ENCODE measurements around the gene CEACAM3. TPM values are rescaled to one million over a fixed set of nuclear protein-coding genes. Genes with fewer than 3 reads are reported as not detected.

The CEACAM3 gene
- polyA plus RNA-seq, 2 of the 4 experiments (the other 2 are of a cell fraction): not detected

DNA sequence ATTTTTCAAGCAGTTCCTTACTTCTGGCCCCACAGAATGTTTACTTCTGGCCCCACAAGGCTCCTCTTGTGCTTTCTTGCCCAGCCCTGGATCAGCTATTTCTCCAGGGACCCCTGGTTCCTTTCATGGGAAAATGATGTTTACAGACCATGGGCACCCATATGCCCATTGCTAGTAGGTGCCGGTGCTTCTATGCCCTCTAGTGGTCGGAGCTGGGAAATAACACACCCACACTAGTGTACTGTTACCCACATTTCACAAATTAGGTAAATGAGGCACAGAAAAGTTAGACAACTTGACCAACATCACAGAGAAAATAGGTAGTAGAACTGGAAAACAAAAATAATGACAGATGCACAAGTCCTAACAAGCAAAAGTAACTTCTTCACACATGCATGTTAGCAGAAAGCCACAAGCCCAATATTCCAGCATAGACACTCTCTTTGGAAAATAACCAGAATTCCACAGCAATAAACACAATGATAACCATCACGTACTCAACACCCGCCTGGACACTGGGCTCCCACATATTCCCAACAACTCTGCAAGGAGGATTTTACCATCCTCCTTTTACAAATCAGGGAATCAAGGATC, 42.4 kb upstream of the CEACAM3 start (continued):
- TF ChIP-seq ZNF302 (CRISPR knock-in tag; IDR thresholded peaks at IDR 0.05): no peak
- no peak for TF ChIP-seq POLR2A (IDR thresholded peaks at IDR 0.05; ENCODE audit: low read length)
- TF ChIP-seq FOSL2 (IDR thresholded peaks at IDR 0.05): no peak
- no peak for TF ChIP-seq FOSL2 (CRISPR knock-in tag; IDR thresholded peaks at IDR 0.05)
- TF ChIP-seq HOXB13 (CRISPR knock-in tag; IDR thresholded peaks at IDR 0.05; ENCODE audit: low read depth): no peak
- TF ChIP-seq MYC (IDR thresholded peaks at IDR 0.05; ENCODE audit: borderline replicate concordance, low read length): no peak
- TF ChIP-seq TFCP2L1 (CRISPR knock-in tag; IDR thresholded peaks at IDR 0.05): no peak
- TF ChIP-seq BHLHE40 (IDR thresholded peaks at IDR 0.05; ENCODE audit: low read depth, low read length): no peak
- TF ChIP-seq POLR2AphosphoS2 (conservative IDR thresholded peaks at IDR 0.05; ENCODE audit: low read length): no peak
- no peak for TF ChIP-seq ZFP36 (IDR thresholded peaks at IDR 0.05; ENCODE audit: borderline replicate concordance, partially characterized antibody)
- no peak for TF ChIP-seq ZSCAN20 (CRISPR knock-in tag; IDR thresholded peaks at IDR 0.05)
- TF ChIP-seq GATA3 (IDR thresholded peaks at IDR 0.05; ENCODE audit: borderline replicate concordance): no peak
- TF ChIP-seq EHMT2 (IDR thresholded peaks at IDR 0.05; ENCODE audit: low read depth): 0 out of 2 replicates have a peak, but pooled peaks have one; percentile 9
- no peak for TF ChIP-seq TP53 (CRISPR knock-in tag; IDR thresholded peaks at IDR 0.05)
- TF ChIP-seq RCOR1 (IDR thresholded peaks at IDR 0.05; ENCODE audit: low read depth, low read length): no peak

DNA sequence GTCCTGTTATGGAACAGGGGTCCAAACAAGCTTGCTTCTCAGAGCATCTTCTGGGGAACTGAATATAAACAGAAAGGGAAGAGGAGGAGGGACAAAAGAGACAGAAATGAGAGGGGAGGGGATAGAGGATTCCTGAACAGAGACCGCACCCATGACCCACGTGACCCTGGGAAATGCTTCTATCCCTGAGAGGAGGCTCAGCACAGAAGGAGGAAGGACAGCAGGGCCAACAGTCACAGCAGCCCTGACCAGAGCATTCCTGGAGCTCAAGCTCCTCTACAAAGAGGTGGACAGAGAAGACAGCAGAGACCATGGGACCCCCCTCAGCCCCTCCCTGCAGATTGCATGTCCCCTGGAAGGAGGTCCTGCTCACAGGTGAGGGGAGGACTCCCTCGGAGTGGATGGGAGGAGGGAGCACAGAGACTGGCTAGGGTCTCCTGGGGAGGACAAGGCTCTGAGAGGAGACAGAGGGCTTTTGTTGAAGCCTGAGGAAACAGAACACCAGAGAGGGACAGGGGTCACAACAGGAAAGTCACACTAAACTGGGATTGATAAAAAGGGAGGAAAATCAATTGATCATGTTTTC, 41.0 kb upstream of the CEACAM3 start, which contains the start of gene CEACAM6:
TSS of gene CEACAM6 (plus strand) at position 203 of the 586 bp plus-strand sequence. CDS start at position 312, 109 bp downstream.
- no peaks in the 10 kb centered on the region for H3K9me3 ChIP-seq
- H3K4me3 ChIP-seq: no peak within 1 kb of the TSS
- 3% methylated on average over 3 of the region's 3 CpGs for WGBS (ENCODE audit: missing lambda C conversion rate)
- TF ChIP-seq ZFP36 (IDR thresholded peaks at IDR 0.05; ENCODE audit: borderline replicate concordance, partially characterized antibody) (no peak), USF2 (IDR thresholded peaks at IDR 0.05) (peak; percentile 62), NR3C1 (IDR thresholded peaks at IDR 0.05) (no peak), ESRRA (IDR thresholded peaks at IDR 0.05; ENCODE audit: borderline replicate concordance, low read length) (no peak)
- H3K4me1 ChIP-seq: no peaks in the 10 kb centered on the region
- no peak within 1 kb of the TSS for H3K4me2 ChIP-seq
- POLR2A ChIA-PET: no interaction called here
- DNase-seq (ENCODE audit: low read depth in 1 of 2, low spot score in 1 of 2) (peak in 1 of 2 experiments; percentile 47), ATAC-seq (no peak), FAIRE-seq (no peak)
- H3K27ac ChIP-seq: no peak within 1 kb of the TSS
- CTCF ChIA-PET: interaction anchor here (1.1 to 16.6 kb wide), 16 partner anchors 10 to 138 kb away, joined by 3 to 474 read pairs (median 40); partner anchors contain the start of genes CEACAM3 and CEACAM7

DNA sequence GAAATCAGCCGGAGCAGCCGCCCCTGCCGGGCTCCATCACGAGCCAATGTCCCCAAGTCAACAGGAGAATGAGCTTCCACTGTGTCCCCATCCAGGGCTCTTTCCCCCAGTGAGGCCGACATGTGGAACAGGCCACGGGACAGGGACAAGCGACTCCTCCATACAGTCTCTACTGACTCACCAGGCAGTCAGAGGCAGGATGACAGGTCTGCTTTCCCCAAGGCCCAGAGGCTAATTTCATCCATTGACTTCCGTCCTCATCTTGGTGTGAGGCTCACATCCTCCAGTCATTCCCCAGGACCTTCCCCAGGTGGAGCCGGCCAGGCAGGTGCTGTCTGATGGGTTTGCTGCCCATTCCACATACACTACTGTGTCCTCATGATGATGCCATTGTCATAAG, 37.5 kb upstream of the CEACAM3 start:
- Histone ChIP-seq H3K4me3 (no peak overlapping the region), H3K4me1 (no peaks in the 10 kb centered on the region), H3K27ac (no peak overlapping the region), H3K9me3 (no peaks in the 10 kb centered on the region), H3K4me2 (no peak overlapping the region)
- ATAC-seq (no peak), DNase-seq (ENCODE audit: low read depth in 1 of 2, low spot score in 1 of 2) (no peak), FAIRE-seq (peak; percentile 46)
- CTCF ChIA-PET: interaction anchor here (1.2 to 16.6 kb wide), 6 partner anchors 12 to 117 kb away, joined by 4 to 474 read pairs (median 61); partner anchors contain the start of gene CEACAM3
- POLR2A ChIA-PET: no interaction called here
- TF ChIP-seq CEBPB (IDR thresholded peaks at IDR 0.05) (no peak), RNF2 (IDR thresholded peaks at IDR 0.05; ENCODE audit: borderline replicate concordance, low read depth) (no peak), ZNF302 (CRISPR knock-in tag; IDR thresholded peaks at IDR 0.05) (no peak), MAZ (IDR thresholded peaks at IDR 0.05; ENCODE audit: borderline replicate concordance, low read depth, low read length) (no peak), EP300 (IDR thresholded peaks at IDR 0.05) (no peak), HOXA7 (CRISPR knock-in tag; IDR thresholded peaks at IDR 0.05) (no peak)
- 44% methylated on average over 9 of the region's 9 CpGs for WGBS (ENCODE audit: missing lambda C conversion rate)

Measured in A549 (cell line).